Suprapubic skin (tissue), 4 donors: Measurements from ENCODE around the gene IL11.

Source experiments
- CTCF ChIP-seq, 2 donors: fragments of 200-600 bp in 1 of 2; fragments of 450-650 bp in 1 of 2; sonication (generic) in 1 of 2; IDR thresholded peaks; one replicate each; pipeline ENCODE4 v1.5.1; 2016 to 2019; ENCODE audit warnings: antibody characterized with exemption in 2 of 2, mild to moderate bottlenecking in 1 of 2, moderate library complexity in 1 of 2
- EP300 ChIP-seq: sonication (generic); formaldehyde crosslinking; IDR thresholded peaks from one replicate; pipeline ENCODE4 v1.6.1; 2017; ENCODE audit warnings: antibody characterized with exemption
- POLR2A ChIP-seq, 2 donors: fragments of 450-650 bp; IDR thresholded peaks; one replicate each; pipeline ENCODE4 v1.6.1; 2017; ENCODE audit warnings: antibody characterized with exemption in 2 of 2, mild to moderate bottlenecking in 2 of 2, moderate library complexity in 2 of 2
- POLR2AphosphoS5 ChIP-seq, 3 donors: sonication (generic); formaldehyde crosslinking; IDR thresholded peaks; one replicate each; pipeline ENCODE4 v1.6.1; 2017; ENCODE audit warnings: antibody characterized with exemption in 3 of 3

GRCh38 chr19:55348317-55349034 is 21.8 kb downstream of the IL11 start:
- no peak for TF ChIP-seq POLR2AphosphoS5 (IDR thresholded peaks at IDR 0.05)
- no peak for TF ChIP-seq CTCF (IDR thresholded peaks at IDR 0.05)
- TF ChIP-seq POLR2A (IDR thresholded peaks at IDR 0.05) = no peak
- no peak for TF ChIP-seq EP300
